ENCODE data around the gene SDC3.

DNA sequence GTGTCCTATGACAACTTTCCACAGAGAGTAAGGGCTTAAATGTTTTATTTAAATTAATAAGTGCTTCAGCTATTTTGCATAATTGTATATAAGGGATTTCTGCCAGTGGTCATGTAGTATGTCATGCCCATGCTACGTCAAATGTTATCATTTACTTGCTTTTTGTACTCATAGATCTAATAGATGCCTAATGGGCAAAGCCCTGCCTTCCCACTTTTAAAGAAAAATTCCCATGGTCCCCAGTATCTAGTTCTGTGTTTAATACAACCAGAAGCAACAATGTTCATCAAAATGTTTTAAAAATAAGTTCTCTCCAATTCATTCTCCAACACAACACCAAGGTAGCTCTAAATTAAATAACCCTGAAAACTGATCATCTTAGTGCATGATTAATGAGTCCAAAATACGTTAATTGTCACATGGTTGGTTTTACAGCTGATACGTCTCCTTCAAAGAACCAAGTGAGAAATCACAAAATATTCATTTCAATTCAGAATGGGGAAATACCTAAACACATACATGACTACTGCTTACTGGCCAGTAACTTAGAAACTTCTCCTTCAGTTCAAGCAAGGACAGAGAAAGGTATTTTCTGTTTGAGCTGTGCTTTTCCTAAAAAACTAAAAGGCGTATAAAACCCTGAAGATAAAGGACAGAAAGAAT is 49.1 kb upstream of the SDC3 start:
- TF ChIP-seq, protein P1, sequence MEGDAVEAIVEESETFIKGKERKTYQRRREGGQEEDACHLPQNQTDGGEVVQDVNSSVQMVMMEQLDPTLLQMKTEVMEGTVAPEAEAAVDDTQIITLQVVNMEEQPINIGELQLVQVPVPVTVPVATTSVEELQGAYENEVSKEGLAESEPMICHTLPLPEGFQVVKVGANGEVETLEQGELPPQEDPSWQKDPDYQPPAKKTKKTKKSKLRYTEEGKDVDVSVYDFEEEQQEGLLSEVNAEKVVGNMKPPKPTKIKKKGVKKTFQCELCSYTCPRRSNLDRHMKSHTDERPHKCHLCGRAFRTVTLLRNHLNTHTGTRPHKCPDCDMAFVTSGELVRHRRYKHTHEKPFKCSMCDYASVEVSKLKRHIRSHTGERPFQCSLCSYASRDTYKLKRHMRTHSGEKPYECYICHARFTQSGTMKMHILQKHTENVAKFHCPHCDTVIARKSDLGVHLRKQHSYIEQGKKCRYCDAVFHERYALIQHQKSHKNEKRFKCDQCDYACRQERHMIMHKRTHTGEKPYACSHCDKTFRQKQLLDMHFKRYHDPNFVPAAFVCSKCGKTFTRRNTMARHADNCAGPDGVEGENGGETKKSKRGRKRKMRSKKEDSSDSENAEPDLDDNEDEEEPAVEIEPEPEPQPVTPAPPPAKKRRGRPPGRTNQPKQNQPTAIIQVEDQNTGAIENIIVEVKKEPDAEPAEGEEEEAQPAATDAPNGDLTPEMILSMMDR (conservative IDR thresholded peaks at IDR 0.05; ENCODE audit: low read depth, low read length), result no peak
- TF ChIP-seq EZH2 (IDR thresholded peaks at IDR 0.05; ENCODE audit: borderline replicate concordance, low read depth, low read length, poor library complexity, severe bottlenecking), result no peak
